Hippocampal formation (tissue), 2 donors: ENCODE results near the gene ARHGEF4.

Source experiments
- DNase-seq, 2 donors: peaks; one replicate each; lab custom pipeline; 2025; lab: John Stamatoyannopoulos, UW

Gene ARHGEF4

DNA sequence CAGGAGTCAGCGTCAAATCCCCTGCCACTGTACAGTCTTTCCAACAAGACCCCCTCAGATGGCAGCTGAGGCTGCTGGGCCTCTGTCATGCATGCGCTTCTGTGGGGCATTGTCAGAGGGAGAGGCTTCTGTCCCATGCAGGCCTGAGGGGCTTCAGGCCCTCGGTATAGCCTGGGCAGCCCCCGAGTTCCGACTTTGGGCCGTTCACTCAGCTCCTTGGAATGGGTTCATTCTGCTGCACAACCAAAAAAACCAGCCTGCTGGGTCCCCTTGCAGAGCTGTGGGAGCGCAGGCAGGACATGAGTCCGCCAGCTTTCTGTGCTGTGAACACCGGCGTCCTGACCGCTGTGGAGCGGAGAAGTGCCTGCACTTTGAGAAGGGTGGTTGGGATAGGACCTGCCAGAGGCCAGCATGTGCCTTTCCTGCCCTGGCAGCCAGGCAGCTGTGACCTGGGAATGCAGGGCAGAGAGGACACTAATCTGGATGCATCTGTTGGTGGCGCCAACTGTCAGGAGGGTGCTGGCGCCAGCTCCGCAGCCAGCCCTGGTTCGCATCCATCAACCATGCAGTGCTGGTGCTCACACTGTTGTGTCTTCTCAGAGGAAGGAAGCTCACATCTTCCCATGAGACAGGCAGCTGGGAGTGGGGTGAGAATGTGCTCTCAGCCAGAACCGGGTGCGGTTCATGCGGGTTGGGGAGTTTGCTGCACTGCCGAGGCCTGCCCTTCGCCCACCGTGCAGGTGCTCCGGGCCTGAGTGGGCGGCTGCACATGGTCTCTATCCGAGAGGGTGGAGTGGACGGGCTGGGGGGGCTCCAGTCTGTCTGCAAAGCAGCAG, 14.3 kb downstream of the ARHGEF4 start:
- peak in 1 of 2 donors; percentile 22 for DNase-seq

GRCh38 chr2:130851624-130852382, 15.1 kb downstream of the ARHGEF4 start:
- DNase-seq: no peak

- DNase-seq: no peak
These were observed 15.9 kb downstream of the ARHGEF4 start for GRCh38 chr2:130852521-130853115.

DNA sequence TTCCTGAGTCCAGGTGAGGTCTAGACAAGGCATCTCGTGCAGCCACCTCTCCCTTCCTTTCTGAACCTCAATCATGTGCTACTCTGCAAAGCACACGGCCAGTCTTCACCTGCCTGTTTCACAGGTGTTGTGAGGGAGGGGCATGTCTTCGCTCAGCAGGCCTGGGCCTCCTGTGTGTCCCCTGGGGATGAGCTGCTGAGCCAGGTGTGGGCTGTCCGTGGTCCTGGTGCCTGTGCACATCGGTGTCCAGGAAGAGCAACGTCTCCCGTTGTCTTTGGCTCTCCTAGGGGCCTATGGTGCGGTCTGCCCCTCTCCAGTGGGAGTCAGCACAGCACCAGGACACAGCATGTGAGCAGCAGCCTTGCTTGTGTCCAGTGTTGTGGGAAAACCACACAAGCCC, 16.7 kb downstream of the ARHGEF4 start:
- DNase-seq: no peak

- DNase-seq: no peak
These were observed 17.6 kb downstream of the ARHGEF4 start for GRCh38 chr2:130854301-130854700.

GRCh38 chr2:130864830-130865800, 28.4 kb downstream of the ARHGEF4 start:
- no peak for DNase-seq

- peak; percentile 76 to 78 for DNase-seq
These were observed 32.9 kb downstream of the ARHGEF4 start for GRCh38 chr2:130869441-130870160.

DNA sequence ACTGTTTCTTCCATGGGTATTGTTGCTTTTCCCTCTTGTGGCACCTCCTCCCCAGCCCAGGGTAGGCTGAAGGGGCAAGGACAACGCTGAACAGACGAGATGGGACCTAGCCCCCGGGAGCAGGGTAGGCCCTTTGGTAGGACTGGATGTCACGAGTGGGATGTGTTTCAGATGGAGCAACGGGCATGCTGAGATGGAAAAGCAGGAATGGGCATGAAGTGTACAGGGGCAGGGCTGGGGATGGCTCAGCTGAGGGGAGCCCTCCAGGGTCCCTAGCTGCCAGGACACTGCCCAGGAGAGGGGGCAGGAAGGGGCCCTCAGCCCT, 33.4 kb downstream of the ARHGEF4 start:
- no peak for DNase-seq

DNA sequence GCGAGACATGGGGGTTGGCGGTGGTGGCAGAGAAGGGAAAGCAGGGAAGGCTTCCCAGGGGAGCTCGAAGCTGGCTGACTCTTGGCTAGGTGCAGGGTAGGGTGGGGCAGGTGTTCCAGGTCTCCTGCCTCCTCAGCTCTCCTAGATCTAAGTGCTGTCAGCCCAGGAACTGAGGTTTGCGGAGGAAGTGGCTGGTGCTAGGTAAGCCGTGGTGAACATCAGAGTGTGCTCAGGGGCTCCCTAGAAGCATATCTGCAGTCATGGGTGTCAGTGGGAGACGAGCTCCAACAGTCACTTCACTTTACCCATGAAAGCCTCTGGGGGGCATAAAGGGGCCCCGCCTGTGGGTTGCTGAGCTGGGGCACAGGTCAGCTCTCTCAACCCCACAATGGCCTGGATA, 34.1 kb downstream of the ARHGEF4 start:
- no peak for DNase-seq

DNA sequence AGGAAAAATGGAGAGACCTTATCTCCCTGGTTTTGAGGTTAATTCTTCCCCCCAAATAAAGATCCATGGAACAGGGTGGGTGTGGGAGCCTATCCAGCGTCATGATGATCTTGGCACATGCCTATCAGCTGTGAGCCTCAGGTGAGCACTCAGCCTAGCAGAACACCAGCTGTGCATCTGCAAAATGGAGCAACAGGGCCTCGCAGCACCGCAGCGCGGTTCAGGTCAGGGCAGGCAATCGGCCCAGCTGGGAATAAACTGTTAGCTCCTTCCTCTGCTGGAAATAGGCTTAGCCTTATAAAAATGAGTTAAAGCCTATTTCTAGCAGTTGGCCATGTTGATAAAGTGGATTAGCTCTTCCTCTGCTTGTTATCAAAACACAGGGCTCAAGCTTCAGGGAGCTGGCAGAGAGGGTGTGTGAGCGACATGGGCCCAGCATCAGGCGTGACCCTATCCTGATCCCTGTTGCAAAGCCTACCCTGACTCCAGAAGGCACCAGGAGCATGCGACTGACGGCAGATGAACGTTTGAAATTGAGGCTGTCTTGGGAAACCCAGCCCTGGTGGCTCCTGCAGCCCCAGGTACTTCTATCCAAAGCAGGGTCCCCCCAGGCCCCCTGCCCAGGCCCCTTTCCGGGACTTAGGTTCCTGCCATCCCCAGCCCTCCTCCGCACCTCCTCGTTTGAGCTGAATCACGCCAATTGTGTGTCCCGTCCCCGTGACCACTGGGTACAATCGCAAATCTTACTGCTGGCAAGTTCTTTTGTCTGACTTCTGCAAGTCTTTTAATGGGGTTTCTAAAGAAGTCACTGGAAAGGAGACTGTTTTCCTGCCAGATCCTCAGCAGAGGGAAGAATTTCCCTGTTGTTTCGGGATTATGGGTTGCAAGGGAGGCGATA, 35.4 kb downstream of the ARHGEF4 start:
- DNase-seq: no peak

DNA sequence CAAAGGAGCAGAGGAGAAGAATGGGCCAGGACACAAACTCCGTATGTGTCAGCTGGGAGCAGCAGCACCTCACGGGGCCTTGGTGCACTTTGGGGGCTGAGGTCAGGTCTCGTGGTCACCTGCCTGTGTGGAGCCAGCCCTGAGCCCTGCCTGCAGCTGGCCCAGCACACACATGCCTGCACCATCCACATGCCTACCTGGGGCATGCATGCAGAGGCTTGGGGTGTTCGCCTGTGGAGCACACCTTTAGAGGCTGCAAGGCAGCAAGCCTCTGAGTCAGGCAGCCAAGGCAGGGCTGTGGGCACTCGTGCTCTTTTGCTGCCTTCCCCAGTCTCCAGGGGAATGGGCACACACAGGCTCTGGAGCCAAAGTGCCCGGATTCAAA, 36.0 kb downstream of the ARHGEF4 start:
- no peak for DNase-seq

DNA sequence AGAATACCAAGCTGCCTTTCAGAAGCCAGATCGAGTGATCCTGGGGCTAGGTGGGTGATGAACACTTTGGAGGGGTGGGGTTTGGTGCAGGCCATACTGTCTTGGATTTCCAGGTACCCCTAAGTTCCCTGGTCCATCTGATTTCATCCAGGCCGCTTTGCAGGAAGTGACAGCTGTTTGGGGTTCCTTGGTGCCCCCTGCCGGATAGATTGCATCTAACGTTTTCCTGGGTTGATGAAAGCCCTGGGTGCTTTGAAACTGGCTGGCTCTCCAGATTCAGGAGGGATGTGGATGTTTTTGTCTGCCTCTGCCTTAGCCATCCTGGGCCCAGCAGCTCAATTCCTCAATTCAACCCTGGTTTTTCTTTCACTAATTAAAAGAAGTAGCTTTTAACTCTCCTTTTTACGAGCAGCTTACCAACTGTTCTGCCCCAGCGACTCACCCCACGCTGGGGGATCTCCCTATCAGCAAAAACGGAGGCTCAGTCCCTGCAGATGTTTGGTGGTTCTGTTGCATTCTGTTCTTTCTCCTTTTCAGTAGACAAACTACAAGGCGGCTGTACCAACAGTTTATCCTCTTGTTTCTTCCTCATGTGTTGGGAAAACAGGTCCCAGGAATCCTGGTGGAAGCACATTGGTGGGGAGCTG, 37.1 kb downstream of the ARHGEF4 start:
- peak; percentile 54 to 76 for DNase-seq

- DNase-seq: no peak
These were observed 37.8 kb downstream of the ARHGEF4 start for GRCh38 chr2:130874512-130874911.

DNA sequence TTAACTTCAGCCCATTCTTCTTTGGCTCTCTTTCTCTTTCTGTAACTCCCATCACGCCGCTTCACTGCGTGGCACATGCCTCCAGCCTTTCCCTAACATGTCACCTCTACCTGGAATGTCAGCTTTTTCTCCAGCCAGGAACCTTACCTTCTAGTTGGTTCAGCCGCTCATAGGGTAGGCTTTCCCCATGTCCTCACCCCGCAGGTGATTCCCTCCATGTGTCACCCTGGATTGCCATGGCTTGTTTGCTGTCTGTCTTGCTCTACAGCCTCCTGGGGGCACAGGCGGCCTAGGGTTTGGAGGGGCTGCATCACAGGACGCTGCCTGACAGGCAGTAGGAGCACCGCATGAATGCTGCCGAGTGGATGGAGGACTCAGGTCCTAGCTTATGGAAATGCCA, 39.2 kb downstream of the ARHGEF4 start:
- no peak for DNase-seq

GRCh38 chr2:130877258-130877657, 40.5 kb downstream of the ARHGEF4 start:
- no peak for DNase-seq

- DNase-seq: peak; percentile 13 to 33
These were observed 41.6 kb downstream of the ARHGEF4 start for GRCh38 chr2:130878316-130878715.

DNA sequence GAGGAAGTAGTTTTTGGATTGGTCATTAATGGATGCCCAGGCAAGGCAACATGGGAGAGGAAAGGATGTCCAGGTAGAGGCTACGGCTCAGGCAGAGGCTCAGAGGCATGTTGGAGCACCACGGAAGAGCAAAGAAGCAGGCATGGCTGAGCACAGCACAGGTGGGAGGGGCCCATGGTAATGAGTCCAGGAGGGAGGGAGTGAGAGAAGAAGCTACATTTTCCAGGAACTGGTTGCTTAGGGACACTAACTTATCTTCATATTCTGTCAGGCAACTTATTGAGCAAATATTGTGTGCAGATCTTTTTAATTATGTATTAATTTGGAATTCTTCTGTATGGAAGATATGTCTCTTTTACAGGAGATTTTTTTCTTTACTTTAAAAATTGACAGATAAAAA, 42.2 kb downstream of the ARHGEF4 start:
- no peak for DNase-seq

DNA sequence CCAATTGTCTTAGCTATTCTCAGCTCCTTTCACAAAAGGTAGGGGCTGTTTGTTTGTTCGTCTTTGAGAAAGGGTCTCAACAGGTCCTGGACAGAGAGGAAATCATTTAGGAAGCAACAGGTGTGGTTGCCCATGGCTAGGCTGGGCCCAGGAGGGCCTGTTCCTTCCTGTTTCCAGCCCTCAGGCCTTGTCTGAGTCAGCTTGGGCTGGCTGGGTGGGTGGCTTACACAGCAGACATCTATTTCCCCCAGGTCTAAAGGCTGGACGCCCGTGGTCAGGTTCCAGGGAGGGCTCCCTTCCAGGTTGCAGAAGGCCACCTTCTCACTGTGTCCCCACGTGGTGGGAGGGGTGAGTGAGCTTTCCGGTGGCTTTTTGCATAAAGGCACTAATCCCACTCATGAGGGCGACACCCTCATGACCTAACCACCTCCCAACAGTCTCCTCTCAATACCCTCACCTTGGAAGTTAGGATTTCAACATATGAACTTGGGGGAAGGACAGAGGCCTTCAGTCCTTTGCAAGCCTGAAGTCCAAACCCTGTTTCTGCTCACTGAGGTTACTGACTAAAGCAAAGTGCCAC, 45.5 kb downstream of the ARHGEF4 start:
- DNase-seq: no peak

DNA sequence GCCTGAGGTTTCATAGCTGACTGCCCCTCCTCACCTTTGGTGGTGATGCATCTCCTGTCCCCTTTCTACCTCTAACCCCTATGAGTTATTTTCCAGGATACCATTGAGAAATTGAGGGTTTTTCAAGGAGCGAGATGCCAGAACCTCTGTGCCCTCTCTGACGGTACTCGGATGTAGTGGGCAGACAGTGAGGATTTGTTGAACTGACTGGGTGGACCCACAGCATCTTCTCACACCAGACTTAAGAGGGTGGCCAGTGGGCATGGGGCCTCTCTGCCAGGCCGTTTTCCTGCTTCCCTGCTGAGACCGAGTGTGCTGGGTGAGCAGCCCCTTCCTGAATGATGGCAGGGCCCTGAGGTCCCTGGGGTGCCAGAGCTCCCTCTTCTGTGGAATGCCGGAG, 46.3 kb downstream of the ARHGEF4 start:
- DNase-seq: no peak
